NCI-H1694 treated with DMSO at 0.1 percent for 48 hours (cell line): ENCODE measurements around the gene CARNS1.
"Not testable (repeated sequence)": the region's sequence is repeated elsewhere in the genome, so short reads cannot be mapped to it uniquely, and the experiment has no call there.

Experiments used
- DNase-seq: peaks from one replicate; lab custom pipeline; 2025; lab: John Stamatoyannopoulos, UW

The CARNS1 gene

GRCh38 chr11:67396587-67397389, 18.7 kb upstream of the CARNS1 start:
- DNase-seq = no peak

- no peak for DNase-seq
Measured at GRCh38 chr11:67397536-67397935, 17.9 kb upstream of the CARNS1 start.

- DNase-seq = no peak
Measured at GRCh38 chr11:67397986-67398660, 17.4 kb upstream of the CARNS1 start.

GRCh38 chr11:67398661-67399563, 16.6 kb upstream of the CARNS1 start:
- DNase-seq = no peak

- no peak for DNase-seq
Measured at GRCh38 chr11:67400251-67400941, 15.1 kb upstream of the CARNS1 start.

- no peak for DNase-seq
Measured at GRCh38 chr11:67400942-67401494, 14.5 kb upstream of the CARNS1 start.

- DNase-seq = peak; percentile 78
Measured at GRCh38 chr11:67401495-67402191, 13.8 kb upstream of the CARNS1 start, which contains the start of gene PPP1CA. Gene PPP1CA, minus strand, starts transcription at chr11:67401858. Its CDS starts 76 bp downstream, at chr11:67401782.

- not testable (repeated sequence) for DNase-seq
Measured at GRCh38 chr11:67402192-67402839, 13.2 kb upstream of the CARNS1 start.

GRCh38 chr11:67403085-67403484, 12.4 kb upstream of the CARNS1 start:
- DNase-seq = not testable (repeated sequence)

GRCh38 chr11:67404515-67405195, 10.8 kb upstream of the CARNS1 start:
- DNase-seq = no peak

- no peak for DNase-seq
Measured at GRCh38 chr11:67405196-67405567, 10.3 kb upstream of the CARNS1 start.

GRCh38 chr11:67405688-67406339, 9.7 kb upstream of the CARNS1 start:
- no peak for DNase-seq

GRCh38 chr11:67406420-67406968, 9.0 kb upstream of the CARNS1 start:
- no peak for DNase-seq

- no peak for DNase-seq
Measured at GRCh38 chr11:67406969-67407687, 8.3 kb upstream of the CARNS1 start.

GRCh38 chr11:67407688-67408163, 7.8 kb upstream of the CARNS1 start:
- DNase-seq = no peak

GRCh38 chr11:67408437-67409200, 6.9 kb upstream of the CARNS1 start:
- no peak for DNase-seq

- no peak for DNase-seq
Measured at GRCh38 chr11:67409261-67409666, 6.2 kb upstream of the CARNS1 start.
